ENCODE data around the gene MIX23. TPM values are rescaled to one million over a fixed set of nuclear protein-coding genes. Genes with fewer than 3 reads are reported as not detected.

The MIX23 gene
- total RNA-seq, 1 donor from 2014 or later: 44.9 TPM

DNA sequence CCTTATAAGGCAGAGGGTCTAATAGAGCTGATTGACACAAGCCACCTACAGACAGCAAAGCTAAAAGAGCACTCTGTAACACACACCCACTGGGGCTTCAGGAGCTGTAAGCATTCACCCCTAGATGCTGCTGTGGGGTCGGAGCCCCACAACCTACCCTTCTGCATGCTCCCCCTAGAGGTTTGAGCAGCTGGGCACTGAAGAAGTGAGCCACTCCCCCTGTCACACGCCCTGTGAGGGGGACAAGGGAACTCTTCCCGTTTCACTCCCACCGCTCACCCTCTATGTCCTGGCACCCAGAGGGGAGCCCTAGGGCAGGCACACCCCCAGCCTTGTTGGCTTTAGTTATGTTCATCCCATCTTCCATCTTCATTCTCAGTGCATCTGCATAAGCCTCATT is 67.4 kb downstream of the MIX23 start:
- DNase-seq (ENCODE audit: extremely low spot score, unreplicated experiment): no peak
- Mint-ChIP-seq H3K9me3 (peaks cover 12% of the 10 kb centered on the region), H3K27ac (peak overlapping the region; percentile 95), H3K4me1 (ENCODE audit: unreplicated experiment) (peaks cover 5% of the 10 kb centered on the region), H3K4me3 (no peak overlapping the region), H3K36me3 (peaks cover 4% of the 10 kb centered on the region), H3K27me3 (peaks cover 3% of the 10 kb centered on the region)
- TF ChIP-seq CTCF (conservative IDR thresholded peaks at IDR 0.05): no peak

DNA sequence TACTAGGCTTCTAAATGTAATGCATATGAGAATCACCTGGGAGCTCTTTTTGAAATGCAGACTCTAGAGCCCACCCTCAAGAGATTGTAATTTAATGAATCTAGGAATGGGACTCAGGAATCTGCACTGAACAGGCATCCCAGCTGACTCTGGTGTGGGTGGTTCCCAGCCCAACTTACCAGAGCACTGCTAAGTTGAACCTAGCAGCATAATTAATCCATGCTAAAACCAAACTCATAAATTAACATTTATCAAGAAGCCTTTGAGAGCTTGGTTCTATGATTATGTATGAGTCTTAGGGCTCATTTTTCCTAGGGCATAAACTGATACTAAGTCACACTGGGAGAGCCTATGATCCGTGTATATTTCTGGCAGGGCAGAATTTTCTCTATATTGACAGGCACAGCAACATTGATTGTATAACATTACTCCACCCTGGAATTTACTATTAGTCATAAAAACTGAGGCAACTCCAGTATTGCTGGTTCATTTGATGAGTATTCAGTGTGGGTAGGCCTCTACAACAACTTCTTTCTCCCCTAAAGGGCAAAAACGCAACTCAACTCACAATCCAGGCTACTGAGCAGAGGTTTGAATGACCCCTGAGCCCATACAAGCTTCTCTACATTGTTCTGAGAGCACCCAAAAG is 68.7 kb downstream of the MIX23 start:
- peaks cover 3% of the 10 kb centered on the region for H3K27me3 Mint-ChIP-seq
- H3K36me3 Mint-ChIP-seq: peaks cover 4% of the 10 kb centered on the region
- no peak for TF ChIP-seq CTCF (conservative IDR thresholded peaks at IDR 0.05)
- peaks cover 5% of the 10 kb centered on the region for H3K4me1 Mint-ChIP-seq (ENCODE audit: unreplicated experiment)
- no peak for DNase-seq (ENCODE audit: extremely low spot score, unreplicated experiment)
- H3K9me3 Mint-ChIP-seq: peaks cover 12% of the 10 kb centered on the region
- H3K4me3 Mint-ChIP-seq: no peak overlapping the region
- H3K27ac Mint-ChIP-seq: peak overlapping the region; percentile 95

GRCh38 chr3:122313281-122313680 is 69.8 kb downstream of the MIX23 start:
- H3K9me3 Mint-ChIP-seq: peaks cover 8% of the 10 kb centered on the region
- peaks cover 3% of the 10 kb centered on the region for H3K27me3 Mint-ChIP-seq
- no peak for TF ChIP-seq CTCF (conservative IDR thresholded peaks at IDR 0.05)
- H3K36me3 Mint-ChIP-seq: no peaks in the 10 kb centered on the region
- peak overlapping the region; percentile 95 for H3K27ac Mint-ChIP-seq
- H3K4me1 Mint-ChIP-seq (ENCODE audit: unreplicated experiment): peaks cover 5% of the 10 kb centered on the region
- H3K4me3 Mint-ChIP-seq: peak overlapping the region; percentile 23
- no peak for DNase-seq (ENCODE audit: extremely low spot score, unreplicated experiment)

GRCh38 chr3:122312826-122313225 is 70.2 kb downstream of the MIX23 start:
- peak overlapping the region; percentile 23 for H3K4me3 Mint-ChIP-seq
- H3K4me1 Mint-ChIP-seq (ENCODE audit: unreplicated experiment): peaks cover 5% of the 10 kb centered on the region
- no peaks in the 10 kb centered on the region for H3K36me3 Mint-ChIP-seq
- DNase-seq (ENCODE audit: extremely low spot score, unreplicated experiment): no peak
- no peak for TF ChIP-seq CTCF (conservative IDR thresholded peaks at IDR 0.05)
- peak overlapping the region; percentile 95 for H3K27ac Mint-ChIP-seq
- peaks cover 3% of the 10 kb centered on the region for H3K27me3 Mint-ChIP-seq
- H3K9me3 Mint-ChIP-seq: peaks cover 8% of the 10 kb centered on the region

DNA sequence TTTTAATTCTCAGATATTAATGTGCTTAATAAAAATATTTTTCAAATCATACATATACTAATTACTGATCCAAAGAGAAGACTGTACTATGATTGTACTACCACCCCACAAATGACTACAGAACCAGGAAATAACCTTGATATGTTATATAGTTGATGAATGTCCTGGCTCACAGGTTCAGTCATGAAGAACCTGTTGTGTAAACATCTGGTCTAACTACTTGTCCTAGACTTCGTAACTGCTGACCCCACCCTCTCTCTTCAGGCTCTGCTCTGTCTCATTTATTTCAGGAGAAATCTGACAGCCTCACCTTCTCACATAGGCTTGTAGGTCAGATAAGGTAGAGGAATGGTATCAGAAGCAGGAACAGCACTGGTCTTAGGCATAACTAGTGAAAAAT is 72.7 kb downstream of the MIX23 start:
- H3K27me3 Mint-ChIP-seq: no peaks in the 10 kb centered on the region
- H3K27ac Mint-ChIP-seq: peak overlapping the region; percentile 98
- no peak for TF ChIP-seq CTCF (conservative IDR thresholded peaks at IDR 0.05)
- DNase-seq (ENCODE audit: extremely low spot score, unreplicated experiment): no peak
- peaks cover 8% of the 10 kb centered on the region for H3K9me3 Mint-ChIP-seq
- H3K4me3 Mint-ChIP-seq: peak overlapping the region; percentile 47
- H3K4me1 Mint-ChIP-seq (ENCODE audit: unreplicated experiment): peaks cover 5% of the 10 kb centered on the region
- no peaks in the 10 kb centered on the region for H3K36me3 Mint-ChIP-seq

Other genes with a start within 250 kb of the MIX23 start
- gene CASR, start 199.6 kb downstream of the MIX23 start, total RNA-seq (ENCODE audit: low replicate concordance): 0.87 and 4.4 TPM in 2 replicates
- gene CSTA, start 58.0 kb downstream of the MIX23 start, total RNA-seq (ENCODE audit: low replicate concordance): 39.5 and 99.3 TPM in 2 replicates
- gene FAM162A, start 951 bp upstream of the MIX23 start, total RNA-seq (ENCODE audit: low replicate concordance): 68.8 and 230 TPM in 2 replicates
- gene WDR5B, start 32.8 kb upstream of the MIX23 start, total RNA-seq (ENCODE audit: low replicate concordance): 6.2 and 8.2 TPM in 2 replicates
- 63.9 and 67.7 TPM in 2 replicates for gene KPNA1, start 131.7 kb upstream of the MIX23 start, total RNA-seq (ENCODE audit: low replicate concordance)
- gene PARP9, start 181.1 kb upstream of the MIX23 start, total RNA-seq (ENCODE audit: low replicate concordance): 11.1 and 23.0 TPM in 2 replicates
- 17.3 and 34.9 TPM in 2 replicates for gene DTX3L, start 181.1 kb upstream of the MIX23 start, total RNA-seq (ENCODE audit: low replicate concordance)
- gene PARP15, start 194.4 kb upstream of the MIX23 start, total RNA-seq (ENCODE audit: low replicate concordance): 0.26 and 0.29 TPM in 2 replicates